NCI-H2171 treated with DMSO at 0.1 percent for 48 hours (cell line): ENCODE measurements around the gene LSM2.

Experiments
- DNase-seq: peaks from one replicate; lab custom pipeline; 2025; lab: John Stamatoyannopoulos, UW

Gene LSM2

DNA sequence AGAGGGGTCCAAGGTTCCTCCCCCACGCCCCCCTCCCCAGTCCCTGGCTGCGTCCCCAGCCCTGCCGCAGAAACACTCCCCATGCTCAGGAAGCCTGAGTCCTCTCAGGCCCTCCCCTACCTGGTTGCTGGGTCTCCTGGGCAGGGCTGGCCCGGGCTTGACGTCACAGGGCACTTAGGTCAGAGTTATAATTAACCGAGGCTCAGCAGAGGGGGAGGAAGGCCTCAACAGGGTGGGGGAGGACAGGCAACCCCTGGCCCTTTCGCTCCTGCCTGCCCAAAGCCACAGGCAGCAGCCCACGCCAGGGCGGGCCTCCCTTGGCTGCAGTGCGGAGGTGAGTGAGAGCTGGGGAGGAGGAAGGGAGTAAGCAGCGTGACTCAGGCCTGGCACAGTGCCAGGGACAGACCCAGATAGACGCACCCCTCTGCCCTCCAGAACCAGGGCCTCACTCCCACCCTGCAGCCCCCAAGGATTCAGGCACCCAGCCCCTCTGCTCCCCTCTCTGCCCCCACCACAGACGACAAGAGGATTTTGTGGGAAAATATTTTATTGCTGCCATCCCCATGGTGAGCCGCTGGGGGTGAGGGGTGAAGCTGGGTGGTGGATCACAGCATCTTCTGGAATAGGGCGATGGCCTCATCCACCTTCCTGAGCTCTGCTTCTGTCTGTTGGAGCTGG, 29.6 kb downstream of the LSM2 start, which contains the start of gene VWA7:
Gene VWA7, minus strand, starts transcription at position 340 of the 678 bp plus-strand sequence. CDS start 549 bp downstream, outside the sequence.
- DNase-seq, result peak; percentile 64

DNA sequence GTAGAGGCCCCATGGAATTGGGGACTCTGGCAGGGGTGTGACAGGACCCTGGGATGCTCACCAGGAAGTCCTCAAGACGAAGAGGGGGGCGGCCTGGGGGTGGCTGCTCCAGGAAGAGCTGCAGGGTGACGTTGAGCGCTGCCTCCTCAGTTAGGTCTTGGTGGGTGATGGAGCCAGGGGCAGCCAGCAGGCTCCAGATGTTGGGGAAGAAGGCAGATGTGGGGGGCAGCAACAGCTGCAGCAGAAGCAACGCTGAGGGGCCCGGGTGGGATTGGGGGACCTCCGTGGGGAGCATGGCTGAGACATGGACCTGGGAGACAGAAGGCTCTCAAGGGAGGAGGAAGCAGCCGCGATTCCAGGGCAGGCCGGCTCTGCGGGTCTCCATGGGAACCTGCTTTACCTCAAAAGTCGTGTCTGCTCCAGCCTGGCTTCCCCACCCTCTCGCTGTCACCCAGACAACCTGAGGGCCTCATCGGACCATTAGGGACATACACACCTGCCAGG, 30.2 kb downstream of the LSM2 start:
- DNase-seq, result peak; percentile 64

DNA sequence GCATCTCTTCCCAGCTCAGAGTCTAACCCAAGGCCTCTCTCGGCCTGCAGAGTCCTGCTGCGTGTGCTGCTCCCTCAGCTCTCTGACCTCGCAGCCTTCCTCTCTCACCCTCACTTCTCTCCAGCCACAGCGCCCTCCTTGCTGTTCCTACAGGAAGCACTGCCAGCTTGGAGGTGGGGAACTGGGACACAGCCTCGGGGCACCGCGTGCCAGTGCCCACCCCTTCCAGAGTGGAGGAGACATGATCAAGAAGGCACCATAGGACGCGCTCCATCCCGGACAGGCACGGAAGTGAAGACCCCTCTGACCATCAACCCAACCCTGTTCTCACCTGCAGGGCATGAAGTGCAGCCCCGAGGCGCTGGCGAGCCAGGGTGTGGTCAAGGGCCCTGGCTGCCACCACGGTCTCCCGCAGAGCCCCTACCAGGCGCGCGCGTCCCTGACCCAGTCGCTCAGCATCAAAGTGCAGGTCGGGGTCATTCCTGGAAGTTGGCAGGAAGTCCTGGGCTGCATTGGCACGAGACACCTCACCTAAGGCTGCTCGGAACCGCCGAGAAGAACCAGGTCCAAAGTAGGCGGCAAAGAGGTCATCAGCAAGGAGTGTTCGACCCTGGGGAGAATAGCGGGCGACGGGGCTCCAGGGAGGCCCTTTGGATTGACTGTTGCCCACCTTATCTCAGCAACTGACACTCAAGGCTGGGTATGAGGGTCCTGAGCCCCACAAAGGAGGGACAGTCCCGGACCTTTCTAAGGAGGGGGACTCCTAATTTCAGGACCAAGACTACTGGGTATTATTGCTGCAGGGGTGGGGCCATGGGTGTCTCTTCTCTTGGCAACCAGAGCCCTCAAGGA, 30.9 kb downstream of the LSM2 start:
- DNase-seq, result no peak

DNA sequence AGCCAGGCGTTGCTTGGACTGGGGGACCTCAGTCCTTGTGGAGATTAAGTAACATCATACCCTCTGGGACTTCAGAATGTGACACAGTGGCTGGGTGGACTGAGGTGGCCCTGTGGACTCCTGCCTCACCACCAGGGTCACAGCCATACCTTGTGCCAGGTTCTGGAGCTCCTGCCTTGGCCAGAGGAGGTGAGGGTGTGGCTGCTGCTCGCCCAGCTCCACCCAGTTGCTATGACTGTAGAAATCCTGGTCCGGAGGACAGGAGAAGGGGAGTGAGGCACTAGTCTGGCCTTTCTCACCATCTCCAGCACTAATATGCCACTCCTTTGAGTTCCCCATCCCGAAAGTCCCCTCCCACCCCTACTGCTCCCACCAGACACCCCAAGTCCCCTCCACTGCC, 31.6 kb downstream of the LSM2 start:
- DNase-seq, result no peak

DNA sequence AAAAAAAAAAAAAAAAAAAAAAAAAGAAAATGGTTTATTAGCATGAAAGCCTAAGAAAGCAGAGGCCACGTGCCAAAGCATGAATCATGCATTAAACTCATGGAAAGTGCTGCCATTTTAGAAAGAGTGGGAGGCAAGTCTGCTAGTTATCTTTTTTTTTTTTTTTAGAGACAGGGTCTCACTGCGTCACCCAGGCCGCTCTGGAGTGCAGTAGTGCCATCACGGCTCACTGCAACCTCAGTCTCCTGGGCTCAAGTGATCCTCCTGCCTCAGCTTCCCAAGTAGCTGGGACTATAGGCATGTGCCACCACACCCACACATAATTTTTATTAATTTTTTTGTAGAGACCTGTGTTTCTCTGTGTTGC, 34.8 kb downstream of the LSM2 start:
- no peak for DNase-seq

DNA sequence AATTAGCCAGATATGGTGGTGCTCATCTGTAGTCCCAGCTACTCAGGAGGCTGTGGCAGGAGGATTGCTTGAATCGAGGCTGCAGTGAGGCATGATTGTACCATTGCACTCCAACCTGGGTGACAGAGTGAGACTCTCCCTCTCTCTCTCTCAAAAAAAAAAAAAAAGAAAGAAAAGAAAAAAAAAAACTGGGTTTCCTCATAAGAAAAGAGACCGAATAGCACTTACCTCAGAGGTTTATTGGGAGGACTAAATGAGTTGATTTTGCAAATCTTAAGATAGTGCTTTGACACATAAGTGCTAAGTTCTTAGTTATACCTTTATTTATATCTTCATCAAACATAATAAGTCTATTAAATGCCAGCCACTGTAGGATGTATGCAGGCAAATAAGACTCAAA, 35.9 kb downstream of the LSM2 start:
- DNase-seq, result no peak

DNA sequence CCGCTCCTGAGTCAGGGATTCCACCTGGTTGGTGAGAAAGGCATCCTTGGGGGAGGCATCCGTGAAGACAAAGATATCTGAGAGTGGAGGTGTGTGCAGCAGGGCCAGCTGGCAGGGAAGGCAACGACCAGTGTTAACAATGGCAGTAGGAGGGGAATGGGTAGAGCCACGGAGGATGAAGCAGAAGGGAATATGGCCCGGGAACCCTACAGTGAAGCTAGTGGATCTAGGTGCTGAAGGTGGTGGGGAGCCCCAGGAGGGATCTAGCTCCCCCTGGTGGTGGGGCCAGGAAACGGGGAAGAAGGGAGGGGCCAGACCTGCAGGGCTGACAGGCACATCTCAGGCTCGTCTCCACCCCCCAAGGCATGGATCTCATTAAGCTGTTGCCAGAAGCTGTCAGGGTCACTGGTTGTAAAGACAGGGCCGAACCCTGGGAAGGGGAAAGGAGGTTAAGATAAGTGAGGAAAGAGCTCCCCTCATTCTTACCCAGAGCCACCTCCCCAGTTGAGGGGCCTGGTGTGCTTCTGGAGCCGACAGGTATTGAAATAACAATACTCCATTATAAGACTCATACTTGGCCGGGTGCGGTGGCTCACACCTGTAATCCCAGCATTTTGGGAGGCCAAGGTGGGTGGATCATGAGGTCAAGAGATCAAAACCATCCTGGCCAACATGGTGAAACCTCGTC, 36.9 kb downstream of the LSM2 start:
- DNase-seq, result peak; percentile 51

DNA sequence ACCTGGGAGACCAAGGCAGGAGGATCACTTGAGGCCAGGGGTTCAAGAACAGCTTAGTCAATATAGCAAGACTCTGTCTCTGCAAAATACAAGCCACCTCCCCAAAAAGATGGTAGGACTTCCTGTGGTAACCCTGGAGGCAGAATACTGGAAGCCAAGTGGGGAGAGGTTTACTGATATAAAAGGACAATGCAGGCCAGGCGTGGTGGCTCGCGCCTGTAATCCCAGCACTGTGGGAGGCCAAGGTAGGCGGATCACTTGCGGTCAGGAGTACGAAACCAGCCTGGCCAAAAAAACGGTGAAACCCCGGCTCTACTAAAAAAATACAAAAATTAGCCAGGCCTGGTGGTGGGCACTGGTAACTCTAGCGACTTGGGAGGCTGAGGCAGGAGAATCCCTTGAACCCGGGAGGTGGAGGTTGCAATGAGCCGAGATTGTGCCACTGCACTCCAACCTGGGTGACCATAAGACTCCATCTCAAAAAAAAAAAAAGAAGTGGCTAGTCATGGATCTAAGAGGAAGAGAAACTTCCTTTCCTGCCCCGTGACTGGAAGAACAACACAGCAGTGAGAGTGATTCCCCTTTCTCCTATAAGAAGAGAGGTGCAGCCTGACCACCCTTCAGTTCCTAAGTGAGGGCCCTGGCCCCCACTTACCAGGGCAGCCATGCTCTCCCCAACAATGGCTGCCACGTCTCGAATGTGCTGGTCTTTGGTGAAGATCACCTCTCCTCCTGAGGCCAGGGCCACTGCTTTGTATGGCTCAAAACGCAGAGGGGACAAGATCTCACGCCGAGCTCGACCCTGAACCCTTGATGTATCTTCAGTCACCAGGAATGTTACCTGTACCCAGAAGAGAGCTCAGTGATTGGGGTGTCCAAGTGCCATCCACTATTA, 38.2 kb downstream of the LSM2 start:
- DNase-seq, result no peak

DNA sequence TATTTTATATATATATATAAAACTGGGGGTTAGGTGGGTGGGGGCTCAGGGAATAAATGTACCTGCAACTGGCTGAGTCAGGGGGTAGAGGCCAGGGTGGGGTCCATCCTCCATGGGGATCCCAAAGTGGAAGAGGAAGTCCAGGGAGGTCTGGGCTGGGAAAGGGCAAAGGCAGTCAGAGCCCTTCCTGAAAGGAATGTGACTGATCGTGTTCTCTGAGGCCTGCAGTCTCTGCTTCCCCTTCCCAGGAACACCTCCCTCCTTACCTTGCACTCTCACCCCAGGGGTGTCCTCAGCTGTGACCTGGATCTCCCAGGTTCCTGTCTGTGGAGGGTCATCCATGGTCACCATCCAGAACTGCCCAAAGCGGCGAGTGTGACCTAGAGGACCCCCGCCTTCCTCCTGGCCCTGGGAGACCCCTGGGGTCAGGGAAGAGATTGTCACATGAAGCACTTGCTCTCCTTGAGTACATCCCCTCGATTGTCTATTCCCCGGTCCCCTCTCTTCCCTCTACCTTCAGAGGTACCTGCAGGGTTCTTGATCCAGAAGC, 39.6 kb downstream of the LSM2 start:
- no peak for DNase-seq

DNA sequence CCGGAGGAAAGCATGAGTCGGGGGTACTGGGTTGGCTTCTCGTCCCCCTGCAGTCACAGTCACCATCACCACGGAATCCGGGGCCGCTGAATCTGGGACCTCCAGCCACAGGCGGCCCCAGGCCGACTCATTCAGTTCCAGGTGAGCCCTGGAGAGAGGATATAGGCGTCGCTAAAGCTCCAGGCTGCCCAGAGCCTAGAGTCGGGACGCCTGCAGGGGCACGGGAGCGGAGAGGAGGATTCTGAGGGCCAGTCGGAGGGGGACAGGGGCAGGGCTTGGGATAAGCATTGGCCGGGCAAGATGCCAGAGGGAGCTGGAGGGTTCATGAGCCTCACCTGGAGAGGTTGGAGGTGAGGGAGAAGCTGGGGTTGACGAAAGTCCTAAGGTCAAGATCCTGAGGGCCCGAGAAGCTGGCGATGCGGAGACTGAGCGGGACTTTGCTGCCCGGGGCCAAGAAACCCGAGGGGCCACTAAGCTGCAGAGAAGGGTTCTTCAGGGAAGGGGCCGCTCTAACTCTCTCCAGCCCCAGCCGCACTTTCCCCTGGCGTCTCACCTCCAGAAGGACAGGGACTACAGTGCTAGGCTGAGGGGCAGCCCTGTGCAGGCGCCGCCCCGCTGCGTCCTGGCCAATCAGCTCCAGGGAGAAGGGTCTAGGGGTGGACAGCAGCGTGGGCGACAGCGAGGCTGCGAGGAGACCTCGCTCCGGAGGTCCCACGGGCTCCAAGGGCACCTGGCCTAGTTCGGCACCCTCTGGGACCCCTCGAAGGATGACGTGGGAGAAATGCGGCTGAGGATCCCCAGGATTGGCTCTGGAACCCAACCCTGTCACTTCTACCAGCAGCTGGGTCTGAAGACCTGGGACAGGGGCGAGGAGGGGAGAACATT, 40.6 kb downstream of the LSM2 start:
- DNase-seq, result no peak

DNA sequence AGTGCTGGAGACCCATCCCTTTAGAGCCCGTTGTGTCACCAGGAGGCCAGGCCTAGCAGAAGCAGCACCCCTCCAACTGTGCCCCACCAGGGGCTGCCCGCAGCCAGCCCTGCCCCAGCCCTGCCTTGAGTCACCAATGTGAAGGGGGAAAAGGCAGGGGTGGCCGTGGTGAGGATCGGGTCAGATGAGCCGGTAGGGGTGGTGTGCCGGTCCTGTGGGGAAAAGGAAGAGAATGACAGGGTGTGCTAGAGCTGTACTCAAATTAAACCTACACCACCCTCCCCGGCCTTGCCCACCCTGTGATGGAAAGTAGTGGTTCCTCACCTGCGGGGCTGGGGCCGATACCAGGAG, 41.2 kb downstream of the LSM2 start:
- no peak for DNase-seq

DNA sequence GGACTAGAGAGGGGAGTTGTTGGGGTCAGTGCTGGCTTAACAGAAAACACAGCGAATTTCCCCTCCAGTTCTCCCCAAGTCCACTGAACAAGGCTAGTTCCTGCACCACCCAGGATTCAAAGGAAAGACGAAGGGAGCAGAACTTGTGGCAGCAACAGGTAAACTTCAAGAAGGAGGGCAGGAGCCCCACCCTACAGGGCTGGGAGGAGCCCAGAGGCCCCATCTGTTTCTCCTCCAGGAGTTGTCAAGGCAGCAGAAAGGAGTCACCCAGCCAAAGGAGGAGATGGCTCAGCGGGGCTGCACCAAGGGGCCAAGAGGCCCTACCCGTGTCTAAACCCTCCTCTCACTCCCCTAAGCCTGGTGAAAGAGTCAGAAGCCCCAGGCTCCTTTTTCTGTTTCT, 42.6 kb downstream of the LSM2 start:
- DNase-seq, result no peak

DNA sequence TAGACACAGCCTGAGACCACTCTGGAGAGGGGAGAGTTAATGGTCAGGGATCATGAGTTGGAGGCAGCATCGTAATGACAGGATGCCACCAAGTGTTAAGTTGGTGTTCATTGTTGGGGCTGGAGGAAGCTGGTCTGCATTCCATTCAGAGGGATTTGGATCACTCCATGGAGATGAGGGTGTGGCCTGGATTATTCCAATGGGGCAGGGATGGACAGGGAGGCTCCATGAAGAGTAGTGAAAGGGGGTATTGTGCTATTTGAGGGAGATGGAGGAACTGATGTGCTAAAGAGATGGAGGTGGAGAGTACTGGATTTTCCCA, 43.2 kb downstream of the LSM2 start:
- no peak for DNase-seq

DNA sequence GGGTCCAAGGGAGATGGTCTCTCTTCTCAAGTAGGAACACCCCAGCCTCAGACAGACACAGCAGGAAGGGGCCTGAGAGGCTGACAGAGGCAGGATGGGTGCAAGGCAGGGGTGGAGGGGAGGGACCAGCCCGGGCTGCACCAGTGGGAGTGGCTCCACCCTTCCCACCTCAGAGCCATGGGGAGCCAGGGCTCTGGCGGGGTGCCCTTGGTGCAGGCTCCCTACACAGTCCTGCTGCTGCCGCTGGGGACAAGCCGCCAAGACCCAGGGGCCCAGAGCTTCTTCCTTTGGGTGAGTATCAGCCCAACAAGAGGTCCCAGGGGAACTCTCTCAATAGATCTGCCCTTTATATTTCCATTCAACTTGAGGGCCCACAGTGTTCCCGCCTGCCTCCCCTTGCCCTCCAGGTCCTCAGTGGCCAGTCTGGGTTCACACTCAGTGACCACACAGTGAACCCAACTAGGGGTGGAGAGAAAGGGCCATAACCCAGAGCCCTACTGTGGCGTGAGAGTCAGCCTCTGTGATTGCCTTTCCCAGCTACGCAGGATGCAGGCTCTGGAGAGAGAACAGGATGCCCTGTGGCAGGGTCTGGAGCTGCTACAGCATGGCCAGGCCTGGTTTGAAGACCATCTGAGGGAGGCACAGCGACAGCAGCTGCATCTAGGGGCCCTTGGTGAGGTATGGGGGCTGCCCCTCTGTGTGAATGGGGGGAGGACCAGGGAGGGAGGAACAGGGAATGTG, 43.7 kb downstream of the LSM2 start:
- DNase-seq, result no peak

DNA sequence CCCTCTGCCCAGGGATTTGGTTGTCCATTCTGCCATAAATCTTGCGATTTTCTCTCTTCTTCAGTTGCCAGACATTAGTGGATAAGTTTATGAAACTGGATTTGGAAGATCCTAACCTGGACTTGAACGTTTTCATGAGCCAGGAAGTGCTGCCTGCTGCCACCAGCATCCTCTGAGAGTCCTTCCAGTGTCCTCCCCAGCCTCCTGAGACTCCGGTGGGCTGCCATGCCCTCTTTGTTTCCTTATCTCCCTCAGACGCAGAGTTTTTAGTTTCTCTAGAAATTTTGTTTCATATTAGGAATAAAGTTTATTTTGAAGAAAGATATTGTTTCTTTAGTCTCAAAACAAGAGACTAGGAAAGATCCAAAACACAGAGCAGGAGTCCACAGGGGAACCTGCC, 44.4 kb downstream of the LSM2 start, which contains the start of gene SAPCD1:
Gene SAPCD1, plus strand, starts transcription at position 301 of the 400 bp plus-strand sequence. CDS start 399 bp downstream, outside the sequence.
- DNase-seq, result no peak

DNA sequence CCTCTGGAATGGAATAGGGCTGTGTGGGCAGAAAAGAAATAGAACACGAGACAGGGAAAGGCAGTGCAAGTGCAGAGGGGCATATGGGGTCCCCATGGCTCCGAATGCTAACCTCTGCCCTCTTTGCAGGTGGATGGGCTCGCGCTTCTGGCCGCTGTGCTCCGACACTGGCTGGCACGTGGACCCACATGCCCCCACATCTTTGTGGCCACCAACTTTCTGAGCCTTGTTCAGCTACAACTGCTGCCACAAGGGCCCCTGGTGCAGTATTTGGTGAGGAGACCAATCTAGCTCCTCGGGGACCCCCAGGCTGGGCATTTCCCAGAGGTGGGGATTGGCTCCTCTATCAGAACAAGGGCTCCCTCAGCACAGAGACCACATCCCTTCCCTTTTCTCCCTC, 45.4 kb downstream of the LSM2 start:
- no peak for DNase-seq

DNA sequence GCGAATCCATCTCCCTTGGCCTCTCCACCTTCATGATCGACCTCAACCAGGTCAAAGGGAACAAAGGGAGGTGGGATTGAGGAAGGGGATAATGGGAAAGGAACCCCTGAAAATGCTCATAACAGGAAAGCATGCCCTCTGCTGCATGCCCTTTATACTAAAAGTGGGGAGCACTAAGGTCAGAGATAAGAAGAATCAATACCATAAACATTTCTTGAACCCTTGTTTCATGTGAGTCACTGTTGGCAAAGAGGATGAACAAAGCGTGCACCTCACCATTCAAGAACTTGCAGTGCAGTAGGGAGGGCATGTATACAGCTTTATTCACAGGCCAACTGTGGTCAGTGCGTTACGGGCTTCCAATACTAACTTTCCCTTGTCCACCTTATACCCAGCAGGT, 46.0 kb downstream of the LSM2 start:
- no peak for DNase-seq

DNA sequence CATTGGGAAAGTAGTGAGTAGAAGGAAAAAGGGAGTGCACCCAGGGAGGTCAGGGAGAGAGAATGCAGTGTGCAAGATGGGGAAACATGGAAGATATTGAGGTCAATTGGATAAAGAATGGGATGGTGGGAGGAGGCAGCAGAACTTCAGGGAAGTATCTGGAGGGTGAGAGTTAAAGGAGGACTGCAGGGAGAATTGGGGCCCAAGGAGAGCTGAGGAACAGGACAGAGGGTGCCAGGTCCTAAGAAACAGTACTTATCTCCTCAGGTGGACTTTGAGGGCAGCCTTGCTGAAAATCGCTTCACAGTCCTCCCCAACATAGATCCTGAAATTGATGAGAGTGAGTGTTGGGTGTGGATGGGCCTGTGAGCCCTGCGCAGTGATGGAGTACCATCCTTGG, 48.5 kb downstream of the LSM2 start:
- DNase-seq, result no peak

DNA sequence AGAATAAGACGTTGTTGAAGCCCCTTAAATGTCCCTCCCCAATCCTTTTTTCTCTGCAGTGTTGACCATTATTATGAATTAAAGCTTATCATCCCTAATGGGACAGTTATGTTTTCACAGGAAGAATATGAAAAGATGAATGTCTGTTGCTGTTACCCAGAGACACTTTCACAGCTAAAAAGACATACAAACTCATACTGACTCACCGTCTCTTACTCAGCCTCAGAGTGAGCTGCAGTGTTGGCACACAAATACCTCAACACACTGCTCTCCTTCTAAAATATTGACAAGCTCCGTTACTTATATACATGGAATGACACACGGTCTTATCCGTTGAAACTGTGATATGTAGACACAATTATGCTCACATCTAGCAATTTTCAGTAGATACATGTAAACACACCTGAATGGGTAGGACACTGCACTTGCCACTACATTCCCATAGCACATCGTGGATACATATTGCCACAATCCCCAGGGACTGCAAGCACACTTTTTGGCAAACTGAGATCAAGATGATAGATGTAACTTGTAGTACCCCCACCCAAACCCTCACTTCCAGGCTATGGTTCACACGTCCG, 53.9 kb downstream of the LSM2 start:
- no peak for DNase-seq
